MM.1S (cell line): ENCODE measurements around the gene MTNR1B.

Experiments
- CTCF ChIP-seq: fragments of 300-600 bp; sonication (generic); IDR thresholded peaks from 2 replicates; pipeline ENCODE4 v1.5.1; 2016; ENCODE audit warnings: antibody characterized with exemption, low read length, mixed read lengths
- EZH2 ChIP-seq: fragments of 300-600 bp; sonication (generic); optimal IDR thresholded peaks from 2 replicates; pipeline ENCODE3; 2017; ENCODE audit warnings: low read depth, mild to moderate bottlenecking, antibody characterized with exemption, low read length, mixed read lengths

DNA sequence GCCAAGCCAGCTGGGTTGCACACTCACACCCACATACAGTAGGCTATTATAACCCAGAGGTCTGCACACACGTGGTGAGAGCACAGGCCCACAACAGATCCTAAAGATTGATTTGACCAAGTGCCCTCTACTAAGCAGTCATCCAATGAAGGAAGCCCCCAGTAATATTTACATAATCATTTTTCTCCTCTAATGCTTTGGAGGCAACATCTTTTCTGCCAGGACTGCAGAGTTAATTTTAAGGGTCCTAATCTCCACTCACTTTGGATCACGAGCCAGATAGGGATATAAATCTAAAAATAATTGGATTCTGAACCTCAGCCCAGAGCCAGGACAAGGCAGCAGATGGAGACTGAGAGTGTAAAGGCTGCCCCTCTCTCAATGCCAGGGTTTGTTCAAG, 49.1 kb upstream of the MTNR1B start:
- TF ChIP-seq CTCF (no peak), EZH2 (no peak)
